ENCODE data around the gene OPRD1. TPM values are rescaled to one million over a fixed set of nuclear protein-coding genes. Genes with fewer than 3 reads are reported as not detected.
A peak's percentile ranks its signal among the peaks of the same experiment; 100 is the strongest.

Gene OPRD1
- total RNA-seq, 2 donors from 2014 or later, result 0.12 to 0.16 TPM

GRCh38 chr1:28905921-28906666 is 94.1 kb downstream of the OPRD1 start:
- no peaks in the 10 kb centered on the region for H3K27me3 ChIP-seq
- intact Hi-C loops (cut with DNase I), result no loop called here
- DNase-seq, result no peak
- H3K36me3 ChIP-seq, result no peaks in the 10 kb centered on the region
- no peaks in the 10 kb centered on the region for H3K4me1 ChIP-seq
- H3K9me3 ChIP-seq, result no peaks in the 10 kb centered on the region
- TF ChIP-seq CTCF (IDR thresholded peaks at IDR 0.05), result no peak
- no peak overlapping the region for H3K4me3 ChIP-seq
- no peak overlapping the region for H3K9ac ChIP-seq (ENCODE audit: low read depth in 2 of 2, low read length in 2 of 2)
- no peak overlapping the region for H3K27ac ChIP-seq

- Histone ChIP-seq H3K9me3 (no peaks in the 10 kb centered on the region), H3K27ac (no peak overlapping the region), H3K4me3 (no peak overlapping the region), H3K27me3 (no peaks in the 10 kb centered on the region), H3K4me1 (no peaks in the 10 kb centered on the region), H3K36me3 (no peaks in the 10 kb centered on the region), H3K9ac (ENCODE audit: low read depth in 2 of 2, low read length in 2 of 2) (no peak overlapping the region)
- intact Hi-C loops (cut with DNase I), result no loop called here
- no peak for DNase-seq
- no peak for TF ChIP-seq CTCF (IDR thresholded peaks at IDR 0.05)
These were observed 97.2 kb downstream of the OPRD1 start for GRCh38 chr1:28909198-28909597.

GRCh38 chr1:28910379-28911115 is 98.6 kb downstream of the OPRD1 start:
- no peaks in the 10 kb centered on the region for H3K36me3 ChIP-seq
- H3K27ac ChIP-seq, result no peak overlapping the region
- H3K9me3 ChIP-seq, result no peaks in the 10 kb centered on the region
- H3K27me3 ChIP-seq, result no peaks in the 10 kb centered on the region
- H3K4me1 ChIP-seq, result no peaks in the 10 kb centered on the region
- H3K4me3 ChIP-seq, result no peak overlapping the region
- no peak for TF ChIP-seq CTCF (IDR thresholded peaks at IDR 0.05)
- H3K9ac ChIP-seq (ENCODE audit: low read depth in 2 of 2, low read length in 2 of 2), result no peak overlapping the region
- intact Hi-C loops (cut with DNase I), result no loop called here
- DNase-seq, result no peak

- intact Hi-C loops (cut with DNase I), result no loop called here
- no peak for DNase-seq
- Histone ChIP-seq H3K9ac (ENCODE audit: low read depth in 2 of 2, low read length in 2 of 2) (peak overlapping the region; percentile 51 to 72), H3K4me1 (no peaks in the 10 kb centered on the region), H3K4me3 (peak overlapping the region; percentile 87), H3K27ac (no peak overlapping the region), H3K36me3 (no peaks in the 10 kb centered on the region), H3K27me3 (no peaks in the 10 kb centered on the region), H3K9me3 (no peaks in the 10 kb centered on the region)
- TF ChIP-seq CTCF (IDR thresholded peaks at IDR 0.05), result no peak
These were observed 101.8 kb downstream of the OPRD1 start for GRCh38 chr1:28913786-28914227.

- peak; percentile 93 for DNase-seq
- Histone ChIP-seq H3K9ac (ENCODE audit: low read depth in 2 of 2, low read length in 2 of 2) (peak within 1 kb of the TSS; percentile 67 to 86), H3K36me3 (no peaks in the 10 kb centered on the region), H3K4me1 (no peaks in the 10 kb centered on the region), H3K27ac (peak within 1 kb of the TSS; percentile 60), H3K9me3 (no peaks in the 10 kb centered on the region), H3K4me3 (peak within 1 kb of the TSS; percentile 87), H3K27me3 (no peaks in the 10 kb centered on the region)
- TF ChIP-seq CTCF (IDR thresholded peaks at IDR 0.05), result no peak
- intact Hi-C loops (cut with DNase I), result no loop called here
These were observed 102.5 kb downstream of the OPRD1 start, which contains the start of gene EPB41 for GRCh38 chr1:28914228-28915030. Gene EPB41, plus strand, starts transcription at chr1:28914569. Its CDS starts 72,869 bp downstream, at chr1:28987438.

All from colonic mucosa (tissue), 4 donors.